Measurements from ENCODE around the gene PFDN6. TPM values are rescaled to one million over a fixed set of nuclear protein-coding genes. Genes with fewer than 3 reads are reported as not detected.
A peak's percentile ranks its signal among the peaks of the same experiment; 100 is the strongest.
"Not testable (repeated sequence)": the region's sequence is repeated elsewhere in the genome, so short reads cannot be mapped to it uniquely, and the experiment has no call there.

Gene PFDN6
- total RNA-seq, 1 experiment from 2014 or later: 90.5 TPM

- no peak overlapping the region for H2AFZ ChIP-seq (ENCODE audit: low read depth, low read length, poor library complexity, severe bottlenecking)
- no peaks in the 10 kb centered on the region for H3K9me2 ChIP-seq (ENCODE audit: insufficient read depth)
- H3K4me1 ChIP-seq (ENCODE audit: control insufficient read depth in 1 of 2, insufficient read depth in 2 of 2, low read length in 2 of 2): peaks cover 47 to 68% of the 10 kb centered on the region in 2 experiments
- peak overlapping the region; percentile 33; the same call in 1 of the 2 replicates for H3K9ac ChIP-seq (ENCODE audit: low read length)
- intact Hi-C loops (cut with micrococcal nuclease): no loop called here
- H3K79me2 ChIP-seq (ENCODE audit: insufficient read depth, low read length): no peaks in the 10 kb centered on the region
- H4K20me1 ChIP-seq (ENCODE audit: insufficient read depth): no peaks in the 10 kb centered on the region
- peak overlapping the region in 1 of 2 experiments; percentile 27; a peak in 2 of 4 replicates for H3K4me3 ChIP-seq (replicated peaks in 1 of 2; ENCODE audit: low read depth in 1 of 2, low read length in 2 of 2)
- H3K27ac ChIP-seq (ENCODE audit: low read depth, low read length): peak overlapping the region; percentile 40
- no peak for TF ChIP-seq CBX3 (IDR thresholded peaks at IDR 0.05; ENCODE audit: low read depth)
- no peak for TF ChIP-seq CTCF (IDR thresholded peaks at IDR 0.05 in 2 of 3, conservative IDR thresholded peaks at IDR 0.05 in 1 of 3; ENCODE audit: borderline replicate concordance in 1 of 3, insufficient read depth in 1 of 3, low read depth in 2 of 3, low read length in 2 of 3)
- TF ChIP-seq JUND (IDR thresholded peaks at IDR 0.05): peak; percentile 51; the same call in 1 of the 2 replicates
- TF ChIP-seq YY1 (IDR thresholded peaks at IDR 0.05; ENCODE audit: extremely low read depth, insufficient replicate concordance, low read depth, low read length): peak; percentile 15
- 0 out of 2 replicates have a peak, but pooled peaks have one; percentile 19 for TF ChIP-seq FOSL1 (IDR thresholded peaks at IDR 0.05; ENCODE audit: low read depth)
- no peak for DNase-seq (ENCODE audit: low read depth, low spot score)
- BruUV-seq (replicated peaks): no TSS peak
- ChIA-PET CTCF (interaction anchor here (5.1 kb wide), 1 partner anchor 11 kb away, joined by 33 read pairs; no protein-coding TSS in a partner anchor), RAD21 (ENCODE audit: low non-redundant PET in 1 of 2, low total read pairs in 2 of 2, uncharacterized antibody in 2 of 2, unreplicated experiment in 2 of 2) (no interaction called here), POLR2A (interaction anchor here (1.0 to 4.5 kb wide), 3 partner anchors 9 to 13 kb away, joined by 4 to 19 read pairs (median 5); partner anchors contain the start of genes RPS18 and VPS52)
- no peaks in the 10 kb centered on the region for H3K27me3 ChIP-seq (ENCODE audit: insufficient read depth, low read length)
- no peaks in the 10 kb centered on the region for H3K9me3 ChIP-seq (ENCODE audit: control insufficient read depth in 1 of 2, insufficient read depth in 1 of 2, low read depth in 1 of 2, low read length in 2 of 2)
- H3K36me3 ChIP-seq (ENCODE audit: control insufficient read depth in 1 of 2, insufficient read depth in 2 of 2, low read length in 2 of 2): peaks cover 0 to 8% of the 10 kb centered on the region in 2 experiments; a peak in 2 of 4 replicates
- ATAC-seq: peak; percentile 39
- peak overlapping the region; percentile 68 for H3K4me2 ChIP-seq (ENCODE audit: low read length)
These were observed 30.4 kb upstream of the PFDN6 start for GRCh38 chr6:33259032-33259431.

- intact Hi-C loops (cut with micrococcal nuclease): not testable (repeated sequence)
- POLR2A ChIA-PET: interaction anchor here (0.6 to 4.5 kb wide), 3 partner anchors 9 to 63 kb away, joined by 6 to 19 read pairs (median 19); partner anchors contain the start of genes RPS18 and VPS52
These were observed 26.9 kb upstream of the PFDN6 start for GRCh38 chr6:33262490-33262889.

More at GRCh38 chr6:33262490-33262889, 26.9 kb upstream of the PFDN6 start:
- RAD21 ChIA-PET (ENCODE audit: low non-redundant PET in 1 of 2, low total read pairs in 2 of 2, uncharacterized antibody in 2 of 2, unreplicated experiment in 2 of 2); BruUV-seq (replicated peaks); H3K9ac ChIP-seq (ENCODE audit: low read length); H4K20me1 ChIP-seq (ENCODE audit: insufficient read depth); H3K9me2 ChIP-seq (ENCODE audit: insufficient read depth); H3K79me2 ChIP-seq (ENCODE audit: insufficient read depth, low read length); H3K27me3 ChIP-seq (ENCODE audit: insufficient read depth, low read length); ATAC-seq; H3K4me3 ChIP-seq (replicated peaks in 1 of 2; ENCODE audit: low read depth in 1 of 2, low read length in 2 of 2); H2AFZ ChIP-seq (ENCODE audit: low read depth, low read length, poor library complexity, severe bottlenecking); H3K27ac ChIP-seq (ENCODE audit: low read depth, low read length); H3K4me2 ChIP-seq (ENCODE audit: low read length); H3K9me3 ChIP-seq (ENCODE audit: control insufficient read depth in 1 of 2, insufficient read depth in 1 of 2, low read depth in 1 of 2, low read length in 2 of 2); DNase-seq (ENCODE audit: low read depth, low spot score): not testable (repeated sequence)
- Histone ChIP-seq H3K36me3 (ENCODE audit: control insufficient read depth in 1 of 2, insufficient read depth in 2 of 2, low read length in 2 of 2) (peaks cover 4 to 18% of the 10 kb centered on the region in 2 experiments; a peak in 3 of 4 replicates), H3K4me1 (ENCODE audit: control insufficient read depth in 1 of 2, insufficient read depth in 2 of 2, low read length in 2 of 2) (peaks cover 33 to 47% of the 10 kb centered on the region in 2 experiments)
- CTCF ChIA-PET: interaction anchor here (5.1 kb wide), 1 partner anchor 14 kb away, joined by 33 read pairs; no protein-coding TSS in a partner anchor
